Uterus (tissue), 2 donors: Measurements from ENCODE around the gene LMX1A.

Source experiments
- CTCF ChIP-seq, 4 experiments: fragments of 200-600 bp in 2 of 4; fragments of 450-650 bp in 2 of 4; sonication (generic) in 2 of 4; IDR thresholded peaks; one replicate each; pipeline ENCODE4 v1.5.1; 2016 to 2019; ENCODE audit warnings: antibody characterized with exemption in 4 of 4, mild to moderate bottlenecking in 2 of 4, moderate library complexity in 1 of 4
- POLR2A ChIP-seq, 2 donors: fragments of 450-650 bp; IDR thresholded peaks; one replicate each; pipeline ENCODE4 v1.6.1; 2016; ENCODE audit warnings: antibody characterized with exemption in 2 of 2, mild to moderate bottlenecking in 1 of 2, moderate library complexity in 1 of 2

- TF ChIP-seq CTCF (IDR thresholded peaks at IDR 0.05) (no peak), POLR2A (IDR thresholded peaks at IDR 0.05) (no peak)
Observed at GRCh38 chr1:165254896-165255625, 101.5 kb downstream of the LMX1A start.
